ENCODE measurements around the gene EMILIN1. TPM values are rescaled to one million over a fixed set of nuclear protein-coding genes. Genes with fewer than 3 reads are reported as not detected.
A peak's percentile ranks its signal among the peaks of the same experiment; 100 is the strongest.

EMILIN1 gene
- total and polyA plus RNA-seq, 2 of the 4 experiments (the other 2 are of a cell fraction): 26.5 to 95.6 TPM

- H3K4me2 ChIP-seq (ENCODE audit: low read depth, low read length): no peak overlapping the region
- peaks cover 18% of the 10 kb centered on the region for H4K20me1 ChIP-seq (ENCODE audit: insufficient read depth, low read length)
- no peak overlapping the region for H2AFZ ChIP-seq (replicated peaks; ENCODE audit: low read length, poor library complexity)
- peaks cover 4 to 30% of the 10 kb centered on the region in 2 experiments; a peak in 3 of 4 replicates for H3K79me1 ChIP-seq (ENCODE audit: low read depth in 1 of 2, low read length in 2 of 2)
- CTCF ChIA-PET: no interaction called here
- no peak overlapping the region for H2BK5ac ChIP-seq (ENCODE audit: low read depth, low read length, poor library complexity, severe bottlenecking)
- H2AK5ac ChIP-seq (ENCODE audit: low read depth, low read length): no peak overlapping the region
- POLR2A ChIA-PET (ENCODE audit: unreplicated experiment): interaction anchor here (0.6 kb wide), 1 partner anchor 150 kb away, joined by 3 read pairs; no protein-coding TSS in a partner anchor
- in situ Hi-C loops (cut with MboI; ENCODE audit: low sequenced_read_pairs): no loop called here
- H3K23ac ChIP-seq (ENCODE audit: low read depth, low read length): no peak overlapping the region
- ATAC-seq (ENCODE audit: low read depth) (no peak; the same call in 1 of the 2 replicates), DNase-seq (no peak)
- BruUV-seq (replicated peaks): no TSS peak
- H4K91ac ChIP-seq (ENCODE audit: insufficient read depth, low read depth, low read length): no peak overlapping the region
- H3K4me3 ChIP-seq (ENCODE audit: insufficient read depth, low read depth, low read length): no peak overlapping the region
- peaks cover 9% of the 10 kb centered on the region for H3K9me1 ChIP-seq (ENCODE audit: insufficient read depth, low read length)
- no peak overlapping the region for H4K5ac ChIP-seq (ENCODE audit: low read depth, low read length)
- no peak overlapping the region for H3K27ac ChIP-seq (ENCODE audit: insufficient read depth, low read length)
- no peak overlapping the region for H2BK15ac ChIP-seq (ENCODE audit: low read depth, low read length)
- no peak overlapping the region for H3K4ac ChIP-seq (ENCODE audit: low read depth, low read length)
- H3K4me1 ChIP-seq (ENCODE audit: control insufficient read depth, insufficient read depth, low read length): peaks cover 4% of the 10 kb centered on the region; the same call in 1 of the 2 replicates
- TF ChIP-seq CEBPB (IDR thresholded peaks at IDR 0.05; ENCODE audit: low read depth, low read length): no peak
- no peak for TF ChIP-seq POLR2A (IDR thresholded peaks at IDR 0.05; ENCODE audit: low read depth, low read length)
- TF ChIP-seq CHD1 (IDR thresholded peaks at IDR 0.05; ENCODE audit: low read depth, low read length): no peak
- no peak overlapping the region for H2BK120ac ChIP-seq (ENCODE audit: low read depth, low read length)
- dilution Hi-C loops (cut with HindIII; ENCODE audit: low sequenced_read_pairs, unreplicated experiment): no loop called here
- no peaks in the 10 kb centered on the region for H3K27me3 ChIP-seq (ENCODE audit: control insufficient read depth, insufficient read depth, low read length)
- no peak overlapping the region for H3K18ac ChIP-seq (ENCODE audit: low read depth, low read length)
- no peak overlapping the region for H3K9ac ChIP-seq (ENCODE audit: low read depth, low read length)
- intact Hi-C loops (cut with micrococcal nuclease): no loop called here
- 86% methylated on average over 1 of the region's 10 CpGs; no CpG with 5 or more reads in 1 of the 2 experiments for WGBS, 2 experiments (ENCODE audit: extremely low coverage in 2 of 2, insufficient read length in 1 of 2)
- no peak overlapping the region for H2BK20ac ChIP-seq (ENCODE audit: low read depth, low read length)
- H3K14ac ChIP-seq (replicated peaks; ENCODE audit: low read depth, low read length): no peak overlapping the region
- H3K36me3 ChIP-seq (ENCODE audit: control insufficient read depth, insufficient read depth, low read length): peaks cover 50% of the 10 kb centered on the region
- no peak overlapping the region for H3K56ac ChIP-seq (ENCODE audit: extremely low read depth, insufficient read depth, low read length)
- peak overlapping the region; percentile 22 for H2AK9ac ChIP-seq (replicated peaks; ENCODE audit: low read depth, low read length, poor library complexity)
- no peaks in the 10 kb centered on the region for H3K9me3 ChIP-seq (ENCODE audit: control insufficient read depth, insufficient read depth, low read length)
- no peak overlapping the region for H4K8ac ChIP-seq (ENCODE audit: low read depth in 2 of 2, low read length in 2 of 2)
Measured at GRCh38 chr2:27042159-27042661, 36.2 kb upstream of the EMILIN1 start.

All from IMR-90 (cell line).